Caco-2 (cell line): ENCODE measurements around the gene ZNF534. TPM values are rescaled to one million over a fixed set of nuclear protein-coding genes. Genes with fewer than 3 reads are reported as not detected.

Experiments used
- BruUV-seq: library from RNA; stranded (reverse); fragments of 400-500 nt; replicated peaks from 2 replicates; lab custom pipeline; 2021; lab: Mats Ljungman, UMichigan
- CTCF ChIA-PET: fragments of 300-600 bp; sonication (Branson Sonifier 250); formaldehyde crosslinking; loops from one replicate; lab custom pipeline; 2022; ENCODE audit warnings: antibody characterized with exemption; lab: Charles Lee
- POLR2A ChIA-PET: fragments of 300-600 bp; sonication (Branson Sonifier 250); formaldehyde crosslinking; loops from one replicate; lab custom pipeline; 2022; ENCODE audit warnings: antibody characterized with exemption; lab: Charles Lee
- DNase-seq, 2 experiments: peaks; one replicate each; pipeline versions ENCODE4 v3.0.0 to v3.0.0-alpha.2; 2020 to 2022
- H3K27me3 ChIP-seq: replicated peaks from 2 replicates; pipeline ENCODE4 v1.6.0; 2011; ENCODE audit warnings: low read length; ENCODE audit not compliant: control insufficient read depth, insufficient read depth
- H3K36me3 ChIP-seq: 2 replicates; pipeline ENCODE4 v1.5.1; 2011; ENCODE audit warnings: low read length; ENCODE audit not compliant: control insufficient read depth, insufficient read depth
- H3K4me1 ChIP-seq: fragments of 250-450 bp; sonication (Bioruptor Pico); 2 replicates; pipeline ENCODE4 v1.5.1; 2020; ENCODE audit warnings: mild to moderate bottlenecking
- H3K4me3 ChIP-seq: 2 replicates; pipeline ENCODE4 v1.5.1; 2011; ENCODE audit warnings: low read depth, mild to moderate bottlenecking, control low read depth, low read length
- H3K9me3 ChIP-seq: fragments of 250-450 bp; sonication (Bioruptor Pico); 2 replicates; pipeline ENCODE4 v1.5.1; 2020; ENCODE audit warnings: mild to moderate bottlenecking, moderate library complexity
- H3K27ac Mint-ChIP-seq: one replicate; pipeline ENCODE4 v1.8.0; 2022; ENCODE audit warnings: mixed read lengths; ENCODE audit not compliant: unreplicated experiment
- H3K27me3 Mint-ChIP-seq: one replicate; pipeline ENCODE4 v1.8.0; 2022; ENCODE audit warnings: mixed read lengths; ENCODE audit not compliant: insufficient read depth, unreplicated experiment
- H3K36me3 Mint-ChIP-seq: one replicate; pipeline ENCODE4 v1.8.0; 2022; ENCODE audit warnings: mild to moderate bottlenecking, mixed read lengths; ENCODE audit not compliant: insufficient read depth, unreplicated experiment
- H3K4me1 Mint-ChIP-seq: one replicate; pipeline ENCODE4 v1.8.0; 2022; ENCODE audit warnings: low read depth, mixed read lengths; ENCODE audit not compliant: unreplicated experiment
- H3K4me3 Mint-ChIP-seq: one replicate; pipeline ENCODE4 v1.8.0; 2022; ENCODE audit warnings: mild to moderate bottlenecking, moderate library complexity, mixed read lengths; ENCODE audit not compliant: unreplicated experiment
- H3K9me3 Mint-ChIP-seq: one replicate; pipeline ENCODE4 v1.8.0; 2022; ENCODE audit warnings: mixed read lengths; ENCODE audit not compliant: unreplicated experiment
- intact Hi-C: fragments of 100-400 bp; cut with micrococcal nuclease; formaldehyde crosslinking; loops from one replicate; pipeline ENCODE4 v1.10.0; 2022; ENCODE audit not compliant: unreplicated experiment
- total RNA-seq: library from RNA; stranded (reverse); gene quantifications from 2 replicates; pipeline ENCODE4 v1.2.3, GENCODE V29; 2022
- TF ChIP-seq, protein P1 (sequence below), 2 experiments: fragments of 200-600 bp in 1 of 2; IDR thresholded peaks; 1 replicate in 1 of 2; 2 replicates in 1 of 2; pipeline versions ENCODE4 v1.5.1 to v1.8.0; 2011 to 2022; ENCODE audit warnings: antibody characterized with exemption in 1 of 2, control low read depth in 1 of 2, inconsistent platforms in 1 of 2, low read depth in 1 of 2, low read length in 1 of 2, mild to moderate bottlenecking in 1 of 2, moderate library complexity in 1 of 2; ENCODE audit not compliant: insufficient read depth in 1 of 2, severe bottlenecking in 1 of 2, unreplicated experiment in 1 of 2

ZNF534 gene
- total RNA-seq, 1 experiment from 2014 or later: not detected

DNA sequence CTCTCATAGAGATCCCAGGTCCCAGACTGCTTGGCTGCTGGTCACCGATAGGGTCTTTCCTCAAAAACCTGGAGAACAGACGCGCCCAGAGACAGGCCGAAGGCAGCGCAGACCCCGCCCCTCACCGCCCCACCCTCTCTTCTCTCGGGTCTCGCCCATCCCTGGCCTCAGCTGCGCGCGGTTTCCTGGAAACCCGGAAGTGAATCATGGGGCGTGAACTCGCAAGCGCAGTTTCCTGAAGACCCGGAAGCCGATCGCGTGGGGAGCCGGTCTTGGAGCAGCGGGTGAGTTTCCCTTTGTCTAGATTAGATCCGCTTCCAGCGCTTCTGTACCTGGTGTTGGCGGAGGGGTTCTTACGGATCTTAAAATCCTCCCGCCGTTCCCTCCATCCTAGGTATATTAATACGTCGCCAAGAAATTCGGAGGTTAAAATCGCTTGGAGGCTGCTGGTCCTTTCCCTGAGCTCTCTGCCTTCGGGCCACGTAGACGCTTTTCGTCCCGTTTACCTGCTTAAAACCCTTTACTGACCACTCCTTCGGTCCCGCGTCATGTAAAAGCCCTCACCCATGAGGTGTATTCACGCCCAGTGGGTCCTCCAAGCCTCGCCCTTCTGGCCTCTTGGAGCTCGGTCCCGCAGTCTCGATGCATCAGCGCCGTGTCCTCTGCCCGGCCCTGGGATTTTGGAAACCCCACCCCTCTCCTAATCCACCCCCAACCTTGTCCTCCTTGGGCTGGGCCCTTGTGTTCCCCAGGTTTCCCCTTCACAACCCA lies 24.6 kb downstream of the ZNF534 start, which contains the start of gene ZNF578:
Gene ZNF578, plus strand, starts transcription at position 230 of the 771 bp plus-strand sequence. CDS start 48,293 bp downstream, outside the sequence.
- TF ChIP-seq, protein P1, sequence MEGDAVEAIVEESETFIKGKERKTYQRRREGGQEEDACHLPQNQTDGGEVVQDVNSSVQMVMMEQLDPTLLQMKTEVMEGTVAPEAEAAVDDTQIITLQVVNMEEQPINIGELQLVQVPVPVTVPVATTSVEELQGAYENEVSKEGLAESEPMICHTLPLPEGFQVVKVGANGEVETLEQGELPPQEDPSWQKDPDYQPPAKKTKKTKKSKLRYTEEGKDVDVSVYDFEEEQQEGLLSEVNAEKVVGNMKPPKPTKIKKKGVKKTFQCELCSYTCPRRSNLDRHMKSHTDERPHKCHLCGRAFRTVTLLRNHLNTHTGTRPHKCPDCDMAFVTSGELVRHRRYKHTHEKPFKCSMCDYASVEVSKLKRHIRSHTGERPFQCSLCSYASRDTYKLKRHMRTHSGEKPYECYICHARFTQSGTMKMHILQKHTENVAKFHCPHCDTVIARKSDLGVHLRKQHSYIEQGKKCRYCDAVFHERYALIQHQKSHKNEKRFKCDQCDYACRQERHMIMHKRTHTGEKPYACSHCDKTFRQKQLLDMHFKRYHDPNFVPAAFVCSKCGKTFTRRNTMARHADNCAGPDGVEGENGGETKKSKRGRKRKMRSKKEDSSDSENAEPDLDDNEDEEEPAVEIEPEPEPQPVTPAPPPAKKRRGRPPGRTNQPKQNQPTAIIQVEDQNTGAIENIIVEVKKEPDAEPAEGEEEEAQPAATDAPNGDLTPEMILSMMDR (IDR thresholded peaks at IDR 0.05; ENCODE audit: insufficient read depth in 1 of 2, low read depth in 1 of 2, low read length in 1 of 2, severe bottlenecking in 1 of 2, unreplicated experiment in 1 of 2): no peak
- Histone ChIP-seq H3K9me3 (peaks cover 37% of the 10 kb centered on the region), H3K27me3 (no peaks in the 10 kb centered on the region), H3K4me3 (no peak within 1 kb of the TSS), H3K36me3 (no peaks in the 10 kb centered on the region), H3K4me1 (no peaks in the 10 kb centered on the region)
- BruUV-seq: no TSS peak
- CTCF ChIA-PET: no interaction called here
- Mint-ChIP-seq H3K9me3 (peaks cover 77% of the 10 kb centered on the region), H3K27me3 (no peaks in the 10 kb centered on the region), H3K4me3 (no peak within 1 kb of the TSS), H3K27ac (no peak within 1 kb of the TSS), H3K4me1 (no peaks in the 10 kb centered on the region), H3K36me3 (no peaks in the 10 kb centered on the region)
- intact Hi-C loops: no loop called here
- POLR2A ChIA-PET: no interaction called here
- no peak for DNase-seq

DNA sequence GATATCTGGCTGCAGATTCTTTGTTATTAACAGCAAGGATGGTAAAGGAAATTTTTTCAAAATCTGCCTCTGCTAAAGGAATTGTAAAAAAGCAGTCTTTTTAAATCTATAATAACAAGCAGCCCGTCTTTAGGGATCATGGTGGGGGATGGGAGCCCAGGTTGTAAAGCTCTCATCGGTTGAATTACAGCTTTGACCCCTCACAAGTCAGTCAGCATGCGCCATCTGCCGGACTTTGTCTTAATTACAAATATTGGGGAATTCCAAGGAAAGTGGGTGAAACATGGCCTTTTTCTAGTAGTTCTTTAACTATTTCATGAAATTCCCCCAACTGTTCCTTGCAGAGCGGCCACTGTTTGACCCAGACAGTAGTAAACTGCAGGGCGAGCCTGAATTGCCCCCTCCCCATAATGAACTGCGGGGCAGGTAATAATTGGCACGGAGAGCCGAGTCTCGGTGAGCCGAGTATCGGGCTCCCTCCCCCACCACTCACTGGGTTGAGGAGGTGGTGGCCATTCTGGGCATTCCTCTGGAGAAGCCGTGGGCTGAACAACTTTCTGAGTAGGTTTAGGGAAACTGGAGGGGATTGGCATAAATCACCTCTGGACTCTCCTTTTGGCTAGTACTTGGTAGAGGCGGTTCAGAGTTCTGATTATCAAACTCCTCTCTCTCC lies 36.0 kb downstream of the ZNF534 start:
- Histone ChIP-seq H3K36me3 (no peaks in the 10 kb centered on the region), H3K27me3 (no peaks in the 10 kb centered on the region), H3K4me1 (no peaks in the 10 kb centered on the region), H3K9me3 (peaks cover 34% of the 10 kb centered on the region), H3K4me3 (no peak overlapping the region)
- no TSS peak for BruUV-seq
- Mint-ChIP-seq H3K9me3 (peaks cover 53% of the 10 kb centered on the region), H3K27ac (no peak overlapping the region), H3K4me3 (no peak overlapping the region), H3K27me3 (no peaks in the 10 kb centered on the region), H3K36me3 (no peaks in the 10 kb centered on the region), H3K4me1 (no peaks in the 10 kb centered on the region)
- POLR2A ChIA-PET: no interaction called here
- CTCF ChIA-PET: no interaction called here
- peak in 1 of 2 experiments; percentile 24 for DNase-seq
- intact Hi-C loops: no loop called here
- TF ChIP-seq, protein P1 (IDR thresholded peaks at IDR 0.05; ENCODE audit: insufficient read depth in 1 of 2, low read depth in 1 of 2, low read length in 1 of 2, severe bottlenecking in 1 of 2, unreplicated experiment in 1 of 2): peak in 1 of 2 experiments; percentile 23

DNA sequence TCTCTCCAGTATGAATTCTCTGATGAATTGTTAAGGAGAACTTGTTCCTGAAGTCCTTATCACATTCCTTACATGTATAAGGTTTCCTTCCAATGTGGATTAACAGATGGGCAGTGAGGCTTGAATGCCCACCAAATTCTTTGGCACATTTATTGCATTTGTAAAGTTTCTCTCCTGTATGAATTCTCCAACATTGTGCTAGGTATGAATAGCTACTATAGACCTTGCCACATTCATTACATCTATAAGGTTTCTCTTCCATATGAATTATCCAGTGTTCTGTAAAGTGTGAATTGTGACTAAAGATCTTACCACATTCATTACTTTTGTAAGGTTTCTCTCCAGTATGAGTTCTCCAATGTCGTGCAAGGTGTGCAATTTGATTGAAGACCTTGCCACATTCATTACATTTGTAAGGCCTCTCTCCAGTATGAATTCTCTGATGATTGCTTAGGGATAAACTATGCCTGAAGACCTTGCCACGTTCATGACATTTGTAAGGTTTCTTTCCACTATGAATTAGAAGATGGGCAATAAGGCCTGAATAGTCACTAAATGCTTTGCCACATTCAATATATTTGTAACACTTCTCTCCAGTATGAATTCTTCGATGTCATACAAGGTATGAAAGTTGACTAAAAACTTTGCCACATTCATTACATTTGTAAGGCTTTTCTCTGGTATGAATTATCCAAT lies 44.9 kb downstream of the ZNF534 start:
- H3K9me3 Mint-ChIP-seq: peaks cover 47% of the 10 kb centered on the region
- no peak overlapping the region for H3K4me3 Mint-ChIP-seq
- Histone ChIP-seq H3K4me1 (no peaks in the 10 kb centered on the region), H3K4me3 (no peak overlapping the region), H3K27me3 (no peaks in the 10 kb centered on the region), H3K36me3 (no peaks in the 10 kb centered on the region), H3K9me3 (peaks cover 59% of the 10 kb centered on the region)
- H3K27ac Mint-ChIP-seq: no peak overlapping the region
- no peaks in the 10 kb centered on the region for H3K27me3 Mint-ChIP-seq
- intact Hi-C loops: no loop called here
- POLR2A ChIA-PET: no interaction called here
- TF ChIP-seq, protein P1 (IDR thresholded peaks at IDR 0.05; ENCODE audit: insufficient read depth in 1 of 2, low read depth in 1 of 2, low read length in 1 of 2, severe bottlenecking in 1 of 2, unreplicated experiment in 1 of 2): no peak
- no TSS peak for BruUV-seq
- H3K4me1 Mint-ChIP-seq: no peaks in the 10 kb centered on the region
- no peak for DNase-seq
- CTCF ChIA-PET: no interaction called here
- peaks cover 6% of the 10 kb centered on the region for H3K36me3 Mint-ChIP-seq
